HG02870 (cell line): ENCODE data around the gene WDR13.
A peak's percentile ranks its signal among the peaks of the same experiment; 100 is the strongest.
"Not testable (repeated sequence)": the region's sequence is repeated elsewhere in the genome, so short reads cannot be mapped to it uniquely, and the experiment has no call there.

Source experiments
- ATAC-seq: cut with Tn5 transposase; IDR thresholded peaks from one replicate; pipeline ENCODE4 v1.9.1; 2021; ENCODE audit warnings: mild to moderate bottlenecking, moderate library complexity; ENCODE audit not compliant: unreplicated experiment

The WDR13 gene

GRCh38 chrX:48597353-48598264 is at the start of gene WDR13:
TSS of gene WDR13 (plus strand) at chrX:48597492. CDS start at chrX:48597997, 505 bp downstream.
- ATAC-seq = peak; percentile 70

- ATAC-seq = no peak
These were observed 48.4 kb upstream of the WDR13 start for GRCh38 chrX:48548871-48549270.

GRCh38 chrX:48555731-48556325 is 41.5 kb upstream of the WDR13 start:
- not testable (repeated sequence) for ATAC-seq

GRCh38 chrX:48558271-48558670 is 39.0 kb upstream of the WDR13 start:
- no peak for ATAC-seq

GRCh38 chrX:48559636-48560035 is 37.7 kb upstream of the WDR13 start:
- no peak for ATAC-seq

- no peak for ATAC-seq
These were observed 37.2 kb upstream of the WDR13 start for GRCh38 chrX:48560056-48560455.

GRCh38 chrX:48560681-48561080 is 36.6 kb upstream of the WDR13 start:
- ATAC-seq = no peak

- ATAC-seq = peak; percentile 46
These were observed 27.3 kb upstream of the WDR13 start for GRCh38 chrX:48569958-48570357.

GRCh38 chrX:48573690-48574269 is 23.5 kb upstream of the WDR13 start:
- no peak for ATAC-seq

GRCh38 chrX:48574270-48575266 is 22.7 kb upstream of the WDR13 start, which contains the start of gene RBM3:
TSS of gene RBM3 (plus strand) at chrX:48574484. CDS start at chrX:48575181, 697 bp downstream.
- peak; percentile 62 for ATAC-seq

GRCh38 chrX:48575642-48576041 is 21.6 kb upstream of the WDR13 start:
- no peak for ATAC-seq

- no peak for ATAC-seq
These were observed 21.2 kb upstream of the WDR13 start for GRCh38 chrX:48576108-48576507.

GRCh38 chrX:48578661-48579128 is 18.6 kb upstream of the WDR13 start:
- no peak for ATAC-seq

- ATAC-seq = no peak
These were observed 18.0 kb upstream of the WDR13 start for GRCh38 chrX:48579259-48579658.

- no peak for ATAC-seq
These were observed 16.6 kb upstream of the WDR13 start for GRCh38 chrX:48580662-48581061.

- ATAC-seq = no peak
These were observed 12.6 kb upstream of the WDR13 start for GRCh38 chrX:48584698-48585097.

- ATAC-seq = no peak
These were observed 7.7 kb upstream of the WDR13 start for GRCh38 chrX:48589482-48590162.

GRCh38 chrX:48590203-48591103 is 6.8 kb upstream of the WDR13 start:
- no peak for ATAC-seq

GRCh38 chrX:48591255-48591791 is 6.0 kb upstream of the WDR13 start:
- no peak for ATAC-seq
